Ectodermal cell (in vitro differentiated cells): Measurements from ENCODE around the gene SF3B6.
"Not testable (repeated sequence)": the region's sequence is repeated elsewhere in the genome, so short reads cannot be mapped to it uniquely, and the experiment has no call there.

Experiments used
- H3K27ac ChIP-seq: 2 replicates; pipeline ENCODE4 v1.7.0; 2013; ENCODE audit warnings: mild to moderate bottlenecking, low read depth, low read length; ENCODE audit not compliant: insufficient read depth, poor library complexity, severe bottlenecking
- H3K27me3 ChIP-seq: 2 replicates; pipeline ENCODE4 v1.7.0; 2013; ENCODE audit warnings: mild to moderate bottlenecking, low read length; ENCODE audit not compliant: insufficient read depth, control insufficient read depth, poor library complexity, severe bottlenecking
- H3K36me3 ChIP-seq: one replicate; pipeline ENCODE4 v1.7.0; 2013; ENCODE audit warnings: low read length; ENCODE audit not compliant: control insufficient read depth, insufficient read depth
- H3K4me1 ChIP-seq: one replicate; pipeline ENCODE4 v1.7.0; 2013; ENCODE audit warnings: low read length; ENCODE audit not compliant: control insufficient read depth, insufficient read depth
- H3K4me3 ChIP-seq: 2 replicates; pipeline ENCODE4 v1.7.0; 2013; ENCODE audit warnings: low read depth, low read length, control low read depth; ENCODE audit not compliant: insufficient read depth
- H3K9me3 ChIP-seq: 2 replicates; pipeline ENCODE4 v1.7.0; 2013; ENCODE audit warnings: mild to moderate bottlenecking, low read length, moderate library complexity; ENCODE audit not compliant: control insufficient read depth
- WGBS, 2 experiments: methylation state at CpG; one replicate each; pipeline ENCODE4 v1.1.7; 2013; ENCODE audit warnings: missing lambda C conversion rate in 2 of 2; 5-methylcytosine and 5-hydroxymethylcytosine counted together

SF3B6 gene

GRCh38 chr2:24110660-24111303 lies 34.7 kb upstream of the SF3B6 start:
- 94 to 95% methylated on average over 7 of the region's 7 CpGs for WGBS, 2 experiments
- H3K4me3 ChIP-seq, result no peak overlapping the region

DNA sequence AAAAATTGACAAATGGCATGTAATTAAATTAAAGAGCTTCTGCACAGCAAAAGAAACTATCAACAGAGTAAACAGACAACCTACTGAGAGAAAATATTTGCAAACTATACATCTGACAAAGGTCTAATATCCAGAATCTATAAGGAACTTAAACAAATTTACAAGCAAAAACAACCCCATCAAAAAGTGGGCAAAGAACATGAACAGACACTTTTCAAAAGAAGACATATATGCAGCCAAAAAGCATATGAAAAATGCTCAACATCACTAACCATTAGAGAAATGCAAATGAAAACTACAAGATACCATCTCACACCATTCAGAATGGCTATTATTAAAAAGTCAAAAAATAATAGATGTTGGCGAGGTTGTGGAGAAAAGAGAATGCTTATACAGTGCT lies 33.3 kb upstream of the SF3B6 start:
- not testable (repeated sequence) for H3K4me3 ChIP-seq, H3K27me3 ChIP-seq, H3K36me3 ChIP-seq, H3K9me3 ChIP-seq, H3K4me1 ChIP-seq, H3K27ac ChIP-seq
- 80 to 93% methylated on average over 1 of the region's 1 CpG for WGBS, 2 experiments

More at GRCh38 chr2:24110660-24111303, 34.7 kb upstream of the SF3B6 start:
- no peaks in the 10 kb centered on the region for H3K9me3 ChIP-seq
- no peaks in the 10 kb centered on the region for H3K27me3 ChIP-seq
- H3K36me3 ChIP-seq, result no peaks in the 10 kb centered on the region
- H3K27ac ChIP-seq, result no peak overlapping the region
- no peaks in the 10 kb centered on the region for H3K4me1 ChIP-seq

DNA sequence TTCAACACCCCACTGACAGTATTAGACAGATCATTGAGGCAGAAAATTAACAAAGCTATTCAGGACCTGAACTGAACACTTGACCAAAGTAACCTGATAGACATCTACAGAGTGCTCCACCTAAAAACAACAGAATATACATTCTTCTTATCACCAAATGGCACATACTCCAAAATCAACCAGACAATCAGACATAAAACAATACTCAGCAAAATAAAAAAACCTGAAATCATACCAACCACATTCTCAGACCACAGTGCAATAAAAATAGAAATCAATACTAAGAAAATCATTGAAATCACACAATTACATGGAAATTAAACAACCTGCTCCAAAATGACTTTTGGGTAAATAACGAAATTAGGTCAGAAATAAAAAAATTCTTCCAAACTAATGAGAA lies 31.2 kb upstream of the SF3B6 start:
- H3K36me3 ChIP-seq, result no peaks in the 10 kb centered on the region
- WGBS, 2 experiments, result no CpG with 5 or more reads among the region's 1 CpG
- no peaks in the 10 kb centered on the region for H3K27me3 ChIP-seq
- no peak overlapping the region for H3K4me3 ChIP-seq
- H3K27ac ChIP-seq, result no peak overlapping the region
- H3K4me1 ChIP-seq, result no peaks in the 10 kb centered on the region
- no peaks in the 10 kb centered on the region for H3K9me3 ChIP-seq

- Histone ChIP-seq H3K27me3 (no peaks in the 10 kb centered on the region), H3K4me1 (no peaks in the 10 kb centered on the region), H3K36me3 (no peaks in the 10 kb centered on the region), H3K27ac (no peak overlapping the region), H3K4me3 (no peak overlapping the region), H3K9me3 (no peaks in the 10 kb centered on the region)
Observed at GRCh38 chr2:24106786-24107185, 30.7 kb upstream of the SF3B6 start.

DNA sequence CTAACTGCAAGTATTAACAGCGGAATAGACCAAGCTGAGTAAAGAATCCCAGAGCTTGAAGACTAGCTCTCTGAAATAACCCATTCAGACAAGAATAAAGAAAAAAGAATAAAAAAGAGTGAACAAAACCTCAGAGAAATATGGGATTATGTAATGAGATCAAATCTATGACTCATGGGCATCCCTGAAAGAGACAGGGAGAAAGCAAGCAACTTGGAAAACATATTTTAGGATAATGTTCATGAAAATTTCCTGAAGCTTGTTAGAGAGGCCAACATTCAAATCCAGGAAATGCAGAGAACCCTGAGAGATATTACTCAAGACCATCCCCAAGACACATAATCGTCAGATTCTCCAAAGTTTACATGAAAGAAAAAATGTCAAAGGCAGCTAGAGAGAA lies 29.7 kb upstream of the SF3B6 start:
- WGBS, 2 experiments, result 48 to 50% methylated on average over 2 of the region's 2 CpGs
- H3K27me3 ChIP-seq, result no peaks in the 10 kb centered on the region
- H3K27ac ChIP-seq, result no peak overlapping the region
- H3K36me3 ChIP-seq, result no peaks in the 10 kb centered on the region
- H3K4me3 ChIP-seq, result no peak overlapping the region
- no peaks in the 10 kb centered on the region for H3K9me3 ChIP-seq
- no peaks in the 10 kb centered on the region for H3K4me1 ChIP-seq

GRCh38 chr2:24104906-24105305 lies 28.8 kb upstream of the SF3B6 start:
- no peaks in the 10 kb centered on the region for H3K9me3 ChIP-seq
- H3K4me1 ChIP-seq, result no peaks in the 10 kb centered on the region
- WGBS, 2 experiments, result 88 to 92% methylated on average over 4 of the region's 4 CpGs
- no peaks in the 10 kb centered on the region for H3K36me3 ChIP-seq
- H3K27ac ChIP-seq, result no peak overlapping the region
- H3K4me3 ChIP-seq, result no peak overlapping the region
- no peaks in the 10 kb centered on the region for H3K27me3 ChIP-seq

DNA sequence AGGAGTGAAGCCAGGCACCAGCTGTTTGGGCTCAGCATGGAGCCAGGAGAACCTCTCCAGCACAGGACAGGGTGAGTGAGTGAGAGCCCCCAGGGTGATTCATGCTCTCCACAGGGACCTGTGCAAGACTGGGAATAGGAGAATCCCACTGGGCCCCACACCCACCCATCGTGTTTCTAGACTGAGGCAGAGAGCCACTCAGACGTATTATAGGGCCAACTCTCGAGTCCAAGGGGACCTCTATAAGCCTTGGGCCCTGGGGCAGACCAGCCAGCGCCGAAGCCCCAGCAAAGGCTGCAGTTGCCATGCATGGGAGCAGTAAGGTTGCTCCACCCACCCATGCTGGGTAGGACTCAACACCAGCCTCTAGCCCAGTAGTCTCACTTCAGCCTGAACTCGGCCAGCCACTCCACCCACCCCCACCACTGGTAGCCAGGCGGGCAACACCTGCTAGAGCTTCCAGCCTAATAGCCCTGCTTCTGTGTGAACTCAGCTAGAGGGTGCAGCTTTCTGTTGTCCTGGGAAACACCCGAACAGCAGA lies 28.1 kb upstream of the SF3B6 start:
- Histone ChIP-seq H3K4me3 (no peak overlapping the region), H3K36me3 (no peaks in the 10 kb centered on the region), H3K27me3 (no peaks in the 10 kb centered on the region), H3K4me1 (no peaks in the 10 kb centered on the region), H3K27ac (no peak overlapping the region), H3K9me3 (no peaks in the 10 kb centered on the region)
- WGBS, 2 experiments, result 92 to 93% methylated on average over 8 of the region's 8 CpGs

DNA sequence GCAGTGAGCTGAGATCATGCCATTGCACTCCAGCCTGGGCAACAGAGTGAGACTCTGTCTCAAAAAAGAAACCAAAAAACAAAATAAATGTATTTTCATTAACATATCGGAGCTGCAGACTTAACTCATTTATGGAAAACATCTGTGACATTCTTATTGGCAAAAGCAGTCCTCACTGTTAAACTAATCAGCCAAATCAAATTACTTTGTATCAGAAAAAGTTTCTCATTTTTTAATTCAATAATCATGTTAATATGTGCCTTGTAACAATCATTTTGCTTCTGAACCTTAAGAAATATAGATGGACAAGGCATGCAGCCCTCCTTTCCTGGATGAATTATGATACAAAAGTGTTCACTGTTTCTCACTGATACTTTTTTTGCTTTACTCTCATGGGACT lies 26.6 kb upstream of the SF3B6 start:
- Histone ChIP-seq H3K36me3 (no peaks in the 10 kb centered on the region), H3K4me1 (no peaks in the 10 kb centered on the region), H3K27me3 (no peaks in the 10 kb centered on the region), H3K27ac (no peak overlapping the region), H3K4me3 (no peak overlapping the region), H3K9me3 (no peaks in the 10 kb centered on the region)
- WGBS, 2 experiments, result 88 to 94% methylated on average over 1 of the region's 1 CpG

- Histone ChIP-seq H3K27me3 (no peaks in the 10 kb centered on the region), H3K4me3 (no peak overlapping the region), H3K4me1 (no peaks in the 10 kb centered on the region), H3K36me3 (no peaks in the 10 kb centered on the region), H3K9me3 (no peaks in the 10 kb centered on the region), H3K27ac (no peak overlapping the region)
- WGBS, 2 experiments, result 100% methylated on average over 1 of the region's 2 CpGs; no CpG with 5 or more reads in 1 of the 2 experiments
Observed at GRCh38 chr2:24101992-24102391, 25.9 kb upstream of the SF3B6 start.

DNA sequence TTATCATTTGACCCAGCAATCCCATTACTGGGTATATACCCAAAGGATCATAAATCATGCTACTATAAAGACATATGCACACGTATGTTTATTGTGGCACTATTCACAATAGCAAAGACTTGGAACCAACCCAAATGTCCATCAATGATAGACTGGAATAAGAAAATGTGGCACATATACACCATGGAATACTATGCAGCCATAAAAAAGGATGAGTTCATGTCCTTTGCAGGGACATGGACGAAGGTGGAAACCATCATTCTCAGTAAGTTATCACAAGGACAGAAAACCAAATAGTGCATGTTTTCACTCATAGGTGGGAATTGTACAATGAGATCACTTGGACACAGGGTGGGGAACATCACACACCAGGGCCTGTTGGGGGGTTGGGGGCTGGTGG lies 24.6 kb upstream of the SF3B6 start:
- not testable (repeated sequence) for H3K4me3 ChIP-seq, H3K9me3 ChIP-seq, H3K27me3 ChIP-seq, H3K4me1 ChIP-seq, H3K36me3 ChIP-seq, H3K27ac ChIP-seq
- WGBS, 2 experiments, result 94 to 100% methylated on average over 2 of the region's 2 CpGs
